ENCODE results near the gene FLG. TPM values are rescaled to one million over a fixed set of nuclear protein-coding genes. Genes with fewer than 3 reads are reported as not detected.
"Not testable (repeated sequence)": the region's sequence is repeated elsewhere in the genome, so short reads cannot be mapped to it uniquely, and the experiment has no call there.

FLG gene
- polyA plus RNA-seq, 3 donors, result 2.2 to 4.0 (median 2.2) TPM

GRCh38 chr1:152303139-152303872 is 21.7 kb downstream of the FLG start:
- DNase-seq (ENCODE audit: low read depth in 3 of 3, low spot score in 2 of 3), result not testable (repeated sequence)

DNA sequence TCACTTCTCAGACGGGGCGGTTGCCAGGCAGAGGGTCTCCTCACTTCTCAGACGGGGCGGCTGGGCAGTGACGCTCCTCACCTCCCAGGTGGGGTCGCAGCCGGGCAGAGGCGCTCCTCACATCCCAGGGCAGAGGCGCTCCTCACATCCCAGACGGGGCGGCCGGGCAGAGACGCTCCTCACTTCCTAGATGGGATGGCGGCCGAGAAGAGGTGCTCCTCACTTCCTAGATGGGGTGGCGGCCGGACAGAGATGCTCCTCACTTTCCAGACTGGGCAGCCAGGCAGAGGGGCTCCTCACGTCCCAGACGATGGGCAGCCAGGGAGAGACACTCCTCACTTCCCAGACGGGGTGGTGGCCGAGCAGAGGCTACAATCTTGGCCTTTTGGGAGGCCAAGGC is 68.6 kb downstream of the FLG start:
- not testable (repeated sequence) for DNase-seq (ENCODE audit: low read depth in 3 of 3, low spot score in 2 of 3)

Other genes starting within 250 kb of the FLG start
- gene TCHHL1, start 236.2 kb downstream of the FLG start, polyA plus RNA-seq (ENCODE audit: insufficient read length in 3 of 3), result not detected
- under 1 TPM; 0.03 to 0.06 (median 0.03) TPM for gene TCHH, start 209.8 kb downstream of the FLG start, polyA plus RNA-seq (ENCODE audit: insufficient read length in 3 of 3)
- gene RPTN, start 166.0 kb downstream of the FLG start, polyA plus RNA-seq (ENCODE audit: insufficient read length in 3 of 3), result not detected
- 1 to 10 TPM in 1 of 3 donors, under 1 TPM in 2; 0.19 to 1.0 (median 0.81) TPM for gene HRNR, start 101.0 kb downstream of the FLG start, polyA plus RNA-seq (ENCODE audit: insufficient read length in 3 of 3)
- gene FLG2, start 34.8 kb upstream of the FLG start, polyA plus RNA-seq (ENCODE audit: insufficient read length in 3 of 3), result under 1 TPM; 0.03 to 0.14 (median 0.07) TPM
- gene CRNN, start 89.0 kb upstream of the FLG start, polyA plus RNA-seq (ENCODE audit: insufficient read length in 3 of 3), result not detected
- not detected for gene LCE5A, start 185.6 kb upstream of the FLG start, polyA plus RNA-seq (ENCODE audit: insufficient read length in 3 of 3)
- gene CRCT1, start 189.2 kb upstream of the FLG start, polyA plus RNA-seq (ENCODE audit: insufficient read length in 3 of 3), result not detected
- not detected for gene LCE3E, start 241.5 kb upstream of the FLG start, polyA plus RNA-seq (ENCODE audit: insufficient read length in 3 of 3)